Astrocyte (in vitro differentiated cells and primary cell): Measurements from ENCODE around the gene CHAF1B. TPM values are rescaled to one million over a fixed set of nuclear protein-coding genes. Genes with fewer than 3 reads are reported as not detected.

ENCODE experiments used
- DNase-seq: peaks from one replicate; pipeline ENCODE4 v3.0.0-alpha.2; 2010; ENCODE audit warnings: low read depth
- FAIRE-seq: peaks from 2 replicates; lab custom pipeline; 2011; peaks lifted over from hg19 to GRCh38; lab: Jason Lieb, UNC
- H2AFZ ChIP-seq: 2 replicates; pipeline ENCODE4 v1.6.0; 2012; ENCODE audit warnings: low read depth, low read length, inconsistent platforms
- H3K27ac ChIP-seq: 2 replicates; pipeline ENCODE4 v1.5.1; 2011; ENCODE audit warnings: low read depth, low read length, inconsistent platforms
- H3K27me3 ChIP-seq: 2 replicates; pipeline ENCODE4 v1.6.0; 2011; ENCODE audit warnings: low read length, inconsistent platforms; ENCODE audit not compliant: insufficient read depth
- H3K36me3 ChIP-seq: 2 replicates; pipeline ENCODE4 v1.5.1; 2011; ENCODE audit warnings: low read length, inconsistent platforms; ENCODE audit not compliant: insufficient read depth
- H3K4me1 ChIP-seq: 2 replicates; pipeline ENCODE4 v1.5.1; 2011; ENCODE audit warnings: low read length, inconsistent platforms; ENCODE audit not compliant: insufficient read depth
- H3K4me2 ChIP-seq: 2 replicates; pipeline ENCODE4 v1.6.0; 2012; ENCODE audit warnings: low read length, inconsistent platforms
- H3K4me3 ChIP-seq: 2 replicates; pipeline ENCODE4 v1.5.1; 2011; ENCODE audit warnings: low read depth, mild to moderate bottlenecking, low read length, inconsistent platforms; ENCODE audit not compliant: insufficient read depth
- H3K79me2 ChIP-seq: 2 replicates; pipeline ENCODE4 v1.6.0; 2012; ENCODE audit warnings: mild to moderate bottlenecking, low read length, inconsistent platforms; ENCODE audit not compliant: insufficient read depth
- H3K9ac ChIP-seq: 2 replicates; pipeline ENCODE4 v1.6.0; 2012; ENCODE audit warnings: mild to moderate bottlenecking, low read length, inconsistent platforms
- H3K9me3 ChIP-seq: 2 replicates; pipeline ENCODE4 v1.5.1; 2012; ENCODE audit warnings: low read depth, mild to moderate bottlenecking, low read length, inconsistent platforms; ENCODE audit not compliant: insufficient read depth
- H4K20me1 ChIP-seq: 2 replicates; pipeline ENCODE4 v1.6.0; 2012; ENCODE audit warnings: low read length, inconsistent platforms; ENCODE audit not compliant: insufficient read depth
- H3K27ac Mint-ChIP-seq: one replicate; pipeline ENCODE4 v1.8.0; 2021; ENCODE audit warnings: mild to moderate bottlenecking, mixed read lengths; ENCODE audit not compliant: unreplicated experiment
- H3K27me3 Mint-ChIP-seq: one replicate; pipeline ENCODE4 v1.8.0; 2021; ENCODE audit warnings: low read depth, mixed read lengths; ENCODE audit not compliant: unreplicated experiment
- H3K36me3 Mint-ChIP-seq: one replicate; pipeline ENCODE4 v1.8.0; 2021; ENCODE audit warnings: low read depth, mixed read lengths; ENCODE audit not compliant: unreplicated experiment
- H3K4me1 Mint-ChIP-seq: one replicate; pipeline ENCODE4 v1.8.0; 2021; ENCODE audit warnings: low read depth, mixed read lengths; ENCODE audit not compliant: unreplicated experiment
- H3K4me3 Mint-ChIP-seq: one replicate; pipeline ENCODE4 v1.8.0; 2021; ENCODE audit warnings: mild to moderate bottlenecking, moderate library complexity, mixed read lengths; ENCODE audit not compliant: unreplicated experiment
- H3K9me3 Mint-ChIP-seq: one replicate; pipeline ENCODE4 v1.8.0; 2021; ENCODE audit warnings: mild to moderate bottlenecking, mixed read lengths; ENCODE audit not compliant: unreplicated experiment
- CTCF ChIP-seq: IDR thresholded peaks from 2 replicates; pipeline ENCODE4 v1.5.1; 2011; ENCODE audit warnings: low read depth, mild to moderate bottlenecking, inconsistent platforms, low read length, moderate library complexity; ENCODE audit not compliant: insufficient read depth
- EZH2 ChIP-seq: IDR thresholded peaks from 2 replicates; pipeline ENCODE4 v1.6.1; 2012; ENCODE audit warnings: mild to moderate bottlenecking, low read length, inconsistent platforms; ENCODE audit not compliant: insufficient read depth
- total RNA-seq: library from RNA; stranded (reverse); gene quantifications from 2 replicates; pipeline ENCODE4 v1.2.1, GENCODE V29; 2021

CHAF1B gene
- total RNA-seq, 1 donor from 2014 or later, result 2.8 TPM

- no peak for FAIRE-seq
- no peaks in the 10 kb centered on the region for H3K9me3 ChIP-seq
Observed at GRCh38 chr21:36400719-36401118, 15.5 kb downstream of the CHAF1B start.

GRCh38 chr21:36402339-36402738 is 17.1 kb downstream of the CHAF1B start:
- Mint-ChIP-seq H3K27ac (no peak overlapping the region), H3K4me1 (no peaks in the 10 kb centered on the region), H3K9me3 (no peaks in the 10 kb centered on the region), H3K27me3 (no peaks in the 10 kb centered on the region), H3K36me3 (peaks cover 2% of the 10 kb centered on the region), H3K4me3 (no peak overlapping the region)
- no peak overlapping the region for H3K9ac ChIP-seq
- H3K4me2 ChIP-seq, result no peak overlapping the region
- peaks cover 12% of the 10 kb centered on the region for H3K36me3 ChIP-seq
- H3K9me3 ChIP-seq, result no peaks in the 10 kb centered on the region
- no peaks in the 10 kb centered on the region for H3K27me3 ChIP-seq
- TF ChIP-seq EZH2, result no peak
- no peak for TF ChIP-seq CTCF
- FAIRE-seq (no peak), DNase-seq (no peak)
- no peak overlapping the region for H3K27ac ChIP-seq
- no peak overlapping the region for H3K4me3 ChIP-seq
- H4K20me1 ChIP-seq, result no peaks in the 10 kb centered on the region
- no peaks in the 10 kb centered on the region for H3K4me1 ChIP-seq
- no peak overlapping the region for H2AFZ ChIP-seq
- H3K79me2 ChIP-seq, result no peaks in the 10 kb centered on the region

More at GRCh38 chr21:36400719-36401118, 15.5 kb downstream of the CHAF1B start:
- H3K4me1 Mint-ChIP-seq, result no peaks in the 10 kb centered on the region
- H3K9ac ChIP-seq, result no peak overlapping the region
- no peaks in the 10 kb centered on the region for H3K4me1 ChIP-seq
- TF ChIP-seq CTCF (no peak), EZH2 (no peak)
- no peak overlapping the region for H3K27ac Mint-ChIP-seq
- H3K36me3 Mint-ChIP-seq, result peaks cover 2% of the 10 kb centered on the region
- H3K27me3 ChIP-seq, result no peaks in the 10 kb centered on the region
- H3K4me2 ChIP-seq, result no peak overlapping the region
- H3K4me3 ChIP-seq, result no peak overlapping the region
- no peaks in the 10 kb centered on the region for H3K79me2 ChIP-seq
- H3K4me3 Mint-ChIP-seq, result no peak overlapping the region
- no peaks in the 10 kb centered on the region for H4K20me1 ChIP-seq
- H3K9me3 Mint-ChIP-seq, result no peaks in the 10 kb centered on the region
- no peak overlapping the region for H2AFZ ChIP-seq
- DNase-seq, result no peak
- peaks cover 15% of the 10 kb centered on the region for H3K36me3 ChIP-seq
- no peaks in the 10 kb centered on the region for H3K27me3 Mint-ChIP-seq
- no peak overlapping the region for H3K27ac ChIP-seq

GRCh38 chr21:36403713-36404112 is 18.5 kb downstream of the CHAF1B start:
- no peaks in the 10 kb centered on the region for H3K27me3 Mint-ChIP-seq
- Histone ChIP-seq H3K79me2 (no peaks in the 10 kb centered on the region), H3K27me3 (no peaks in the 10 kb centered on the region), H4K20me1 (no peaks in the 10 kb centered on the region), H3K4me3 (no peak overlapping the region), H3K9me3 (no peaks in the 10 kb centered on the region), H3K36me3 (peaks cover 10% of the 10 kb centered on the region), H3K9ac (no peak overlapping the region), H3K27ac (no peak overlapping the region), H2AFZ (no peak overlapping the region), H3K4me1 (no peaks in the 10 kb centered on the region), H3K4me2 (no peak overlapping the region)
- no peak for FAIRE-seq
- no peak overlapping the region for H3K4me3 Mint-ChIP-seq
- TF ChIP-seq CTCF (no peak), EZH2 (no peak)
- no peak for DNase-seq
- no peaks in the 10 kb centered on the region for H3K9me3 Mint-ChIP-seq
- peaks cover 8% of the 10 kb centered on the region for H3K4me1 Mint-ChIP-seq
- H3K36me3 Mint-ChIP-seq, result peaks cover 5% of the 10 kb centered on the region
- H3K27ac Mint-ChIP-seq, result peak overlapping the region; percentile 19
